GM12864 (cell line): ENCODE data around the gene CACNG5.

Source experiments
- DNase-seq: peaks from one replicate; pipeline ENCODE4 v3.0.0-alpha.2; 2011; ENCODE audit warnings: low read depth
- H3K4me3 ChIP-seq: 2 replicates; pipeline ENCODE4 v1.5.1; 2011; ENCODE audit warnings: mild to moderate bottlenecking, low read depth, low read length, control low read depth
- TF ChIP-seq, protein P1 (sequence below): IDR thresholded peaks from 2 replicates; pipeline ENCODE4 v1.5.1; 2011; ENCODE audit warnings: low read depth, mild to moderate bottlenecking, moderate library complexity, low read length, control low read depth, inconsistent platforms; ENCODE audit errors: missing control alignments

Gene CACNG5

DNA sequence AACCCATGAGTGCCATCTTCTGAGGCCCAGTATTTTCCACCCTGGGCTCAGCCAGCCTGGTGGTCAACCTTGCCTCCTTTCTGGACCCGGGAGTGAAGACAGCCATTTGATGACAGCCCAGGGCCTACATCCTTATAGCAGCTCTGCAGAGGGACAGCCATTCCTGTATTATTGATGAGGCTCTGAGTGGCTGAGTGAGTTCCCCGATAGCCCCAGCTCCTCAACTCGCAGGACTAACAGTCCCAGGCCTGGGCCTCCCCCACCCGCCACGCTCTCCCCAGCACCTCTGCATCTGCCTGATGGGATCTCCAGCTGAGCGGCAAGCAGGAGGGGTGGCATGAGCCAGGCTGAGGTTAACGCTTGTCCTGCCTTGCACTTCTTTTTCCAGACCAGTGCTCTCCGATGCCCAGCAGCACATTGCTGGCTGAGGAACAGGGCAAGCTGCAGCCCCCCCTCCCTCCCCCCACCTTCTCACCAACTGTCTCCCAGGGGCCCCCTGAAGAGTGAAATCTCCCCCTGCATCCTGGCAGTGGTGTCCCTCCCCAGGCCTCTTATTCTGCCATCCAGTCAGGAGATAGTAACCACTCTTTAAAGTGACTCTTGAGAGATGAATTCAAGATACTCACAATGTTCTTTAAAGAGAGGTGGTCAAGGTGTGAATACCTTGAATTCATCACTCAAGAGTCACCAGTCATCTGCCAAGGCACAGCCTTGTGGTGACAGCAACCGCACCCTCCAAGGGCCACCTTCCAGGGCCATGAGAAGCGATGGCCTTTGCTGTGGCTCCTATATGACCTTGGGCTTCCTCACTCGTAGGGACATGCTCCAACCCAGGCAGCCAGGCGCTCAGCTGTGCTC is 23.5 kb downstream of the CACNG5 start:
- no peak for DNase-seq

DNA sequence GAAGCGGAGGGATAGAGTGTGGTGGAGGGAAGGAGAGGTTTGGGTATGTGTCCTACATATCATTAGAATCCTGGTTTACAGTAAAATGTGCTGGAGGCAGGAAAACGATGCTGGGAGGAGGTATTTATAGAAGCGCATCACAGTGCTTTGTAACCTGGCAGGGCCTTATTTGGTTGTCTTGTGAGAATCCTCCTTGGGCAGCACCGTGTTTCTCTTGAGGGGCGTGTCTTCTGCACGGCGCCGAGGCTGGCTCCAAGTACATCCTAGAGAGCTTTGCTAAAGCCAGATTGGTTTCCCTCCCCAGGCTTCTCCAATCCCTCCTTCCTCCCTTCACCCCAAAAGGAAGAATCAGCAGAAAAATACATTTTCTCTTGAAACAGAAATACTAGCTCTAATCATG is 24.4 kb downstream of the CACNG5 start:
- TF ChIP-seq, protein P1, sequence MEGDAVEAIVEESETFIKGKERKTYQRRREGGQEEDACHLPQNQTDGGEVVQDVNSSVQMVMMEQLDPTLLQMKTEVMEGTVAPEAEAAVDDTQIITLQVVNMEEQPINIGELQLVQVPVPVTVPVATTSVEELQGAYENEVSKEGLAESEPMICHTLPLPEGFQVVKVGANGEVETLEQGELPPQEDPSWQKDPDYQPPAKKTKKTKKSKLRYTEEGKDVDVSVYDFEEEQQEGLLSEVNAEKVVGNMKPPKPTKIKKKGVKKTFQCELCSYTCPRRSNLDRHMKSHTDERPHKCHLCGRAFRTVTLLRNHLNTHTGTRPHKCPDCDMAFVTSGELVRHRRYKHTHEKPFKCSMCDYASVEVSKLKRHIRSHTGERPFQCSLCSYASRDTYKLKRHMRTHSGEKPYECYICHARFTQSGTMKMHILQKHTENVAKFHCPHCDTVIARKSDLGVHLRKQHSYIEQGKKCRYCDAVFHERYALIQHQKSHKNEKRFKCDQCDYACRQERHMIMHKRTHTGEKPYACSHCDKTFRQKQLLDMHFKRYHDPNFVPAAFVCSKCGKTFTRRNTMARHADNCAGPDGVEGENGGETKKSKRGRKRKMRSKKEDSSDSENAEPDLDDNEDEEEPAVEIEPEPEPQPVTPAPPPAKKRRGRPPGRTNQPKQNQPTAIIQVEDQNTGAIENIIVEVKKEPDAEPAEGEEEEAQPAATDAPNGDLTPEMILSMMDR = no peak
- DNase-seq = no peak
- H3K4me3 ChIP-seq = no peak overlapping the region

More for the DNA sequence above, 23.5 kb downstream of the CACNG5 start:
- TF ChIP-seq, protein P1 = no peak
- no peak overlapping the region for H3K4me3 ChIP-seq

DNA sequence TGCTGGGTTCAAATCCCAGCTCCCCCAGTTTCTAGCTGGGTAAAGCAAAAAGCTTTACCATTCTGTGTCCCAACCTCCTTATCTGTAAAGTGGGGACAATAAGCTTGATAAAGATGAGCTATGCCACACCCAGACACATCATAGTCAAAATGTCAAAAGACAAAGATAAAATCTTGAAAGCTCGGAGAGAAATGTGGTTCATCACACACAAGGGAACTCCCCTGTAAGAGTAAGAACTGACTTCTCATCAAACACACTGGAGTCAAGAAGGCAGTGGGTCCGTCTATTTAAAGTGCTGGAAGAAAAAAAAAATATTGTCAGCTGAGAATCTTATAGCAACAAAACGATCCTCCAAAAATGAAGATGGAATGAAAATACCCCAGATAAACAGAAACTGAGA is 25.3 kb downstream of the CACNG5 start:
- DNase-seq = no peak
- TF ChIP-seq, protein P1 = no peak
- H3K4me3 ChIP-seq = no peak overlapping the region

DNA sequence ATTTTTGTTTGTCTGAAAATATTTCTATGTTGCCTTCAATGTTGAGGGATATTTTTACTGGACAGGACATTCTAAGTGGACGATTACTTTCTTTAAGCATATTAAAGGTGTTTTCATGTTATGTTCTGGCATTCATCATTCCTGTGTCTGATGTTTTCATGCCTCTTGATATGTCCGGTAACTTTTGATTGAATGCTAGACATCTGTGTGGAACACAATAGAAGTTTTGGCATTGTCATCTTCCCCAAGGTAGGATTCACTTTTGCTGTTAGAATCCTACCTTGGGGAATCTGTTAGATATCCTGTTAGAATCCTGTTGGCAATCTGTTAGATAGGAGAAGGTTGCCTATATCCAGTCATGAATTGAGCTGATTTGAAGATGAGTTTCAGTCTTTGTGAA is 28.9 kb downstream of the CACNG5 start:
- H3K4me3 ChIP-seq = no peak overlapping the region
- TF ChIP-seq, protein P1 = no peak
- no peak for DNase-seq

DNA sequence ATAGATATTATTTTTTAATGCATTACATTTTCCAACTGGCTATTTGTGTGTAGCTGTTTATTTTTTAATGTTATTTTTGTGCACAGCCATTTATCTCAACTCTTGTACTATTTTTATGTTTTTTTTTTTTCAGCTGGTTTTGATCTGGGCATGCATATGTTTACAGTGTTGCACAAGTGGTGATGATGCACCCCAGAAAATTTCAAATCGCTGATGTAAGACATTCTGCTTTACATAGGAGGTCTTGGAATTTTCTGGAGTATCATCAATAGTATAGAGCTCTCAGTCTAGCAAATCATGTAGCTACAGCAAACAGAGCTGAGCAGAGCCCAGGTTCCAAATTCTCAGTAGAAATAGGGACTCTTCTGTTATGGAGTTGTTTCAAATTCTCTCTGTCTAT is 30.2 kb downstream of the CACNG5 start:
- no peak for DNase-seq
- TF ChIP-seq, protein P1 = no peak
- no peak overlapping the region for H3K4me3 ChIP-seq

DNA sequence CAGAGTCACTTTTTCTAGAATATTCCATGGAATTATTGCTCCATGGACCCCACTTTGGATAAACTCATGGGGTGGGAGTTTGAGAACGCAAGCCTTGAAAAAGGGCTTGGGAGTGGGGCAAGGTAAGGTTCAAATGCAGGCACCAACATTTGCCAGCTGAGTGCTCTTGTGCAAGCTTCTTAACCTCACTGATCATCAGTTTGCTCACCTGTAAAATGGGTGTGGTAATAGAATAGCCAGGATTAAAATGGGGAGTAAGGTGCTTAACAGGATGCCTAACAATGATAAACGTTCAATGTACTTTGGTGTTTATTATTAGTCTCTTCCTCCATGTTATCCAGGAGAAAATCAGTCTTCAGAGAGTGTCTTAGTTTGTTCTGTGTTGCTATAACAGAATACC is 39.0 kb downstream of the CACNG5 start:
- no peak for DNase-seq
- no peak overlapping the region for H3K4me3 ChIP-seq
- TF ChIP-seq, protein P1 = no peak

DNA sequence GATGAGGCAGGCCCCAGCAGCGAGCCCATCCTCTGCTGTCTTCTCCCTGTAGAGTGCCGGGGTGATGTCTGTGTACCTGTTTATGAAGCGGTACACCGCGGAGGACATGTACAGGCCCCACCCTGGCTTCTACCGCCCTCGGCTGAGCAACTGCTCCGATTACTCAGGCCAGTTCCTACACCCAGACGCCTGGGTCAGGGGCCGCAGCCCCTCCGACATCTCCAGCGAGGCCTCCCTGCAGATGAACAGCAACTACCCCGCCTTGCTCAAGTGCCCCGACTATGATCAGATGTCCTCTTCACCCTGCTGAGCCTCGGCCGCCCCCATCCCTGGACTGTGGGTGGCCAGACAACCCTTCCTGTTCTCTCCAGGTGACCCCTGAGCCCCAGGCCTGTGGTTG is 50.0 kb downstream of the CACNG5 start:
- H3K4me3 ChIP-seq = no peak overlapping the region
- TF ChIP-seq, protein P1 = no peak
- no peak for DNase-seq
